Retinal pigment epithelial cell (primary cell): ENCODE results near the gene SART3.

Experiments used
- DNase-seq: peaks from one replicate; pipeline ENCODE4 v3.0.0-alpha.2; 2010; ENCODE audit warnings: low read depth
- H3K4me3 ChIP-seq: 2 replicates; pipeline ENCODE4 v1.5.1; 2011; ENCODE audit warnings: mild to moderate bottlenecking, low read length, control low read depth, moderate library complexity
- TF ChIP-seq, protein P1 (sequence below): conservative IDR thresholded peaks from 2 replicates; pipeline ENCODE4 v1.5.1; 2011; ENCODE audit warnings: low read depth, low read length, control low read depth, inconsistent platforms

SART3 gene

DNA sequence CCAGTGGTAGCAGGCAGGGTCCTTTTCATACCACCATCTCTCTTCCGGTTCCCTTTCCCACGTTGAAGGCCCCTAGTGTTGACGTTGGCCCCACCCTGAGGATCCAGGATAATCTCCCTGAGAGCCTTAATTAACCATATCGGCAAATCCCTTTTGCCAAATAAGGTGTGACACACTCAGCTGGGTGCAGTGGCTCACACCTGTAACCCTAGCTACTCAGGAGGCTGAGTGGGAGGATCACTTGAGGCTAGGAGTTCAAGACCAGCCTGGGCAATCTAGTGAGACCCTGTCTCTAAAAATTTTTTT lies 39.7 kb upstream of the SART3 start:
- TF ChIP-seq, protein P1, sequence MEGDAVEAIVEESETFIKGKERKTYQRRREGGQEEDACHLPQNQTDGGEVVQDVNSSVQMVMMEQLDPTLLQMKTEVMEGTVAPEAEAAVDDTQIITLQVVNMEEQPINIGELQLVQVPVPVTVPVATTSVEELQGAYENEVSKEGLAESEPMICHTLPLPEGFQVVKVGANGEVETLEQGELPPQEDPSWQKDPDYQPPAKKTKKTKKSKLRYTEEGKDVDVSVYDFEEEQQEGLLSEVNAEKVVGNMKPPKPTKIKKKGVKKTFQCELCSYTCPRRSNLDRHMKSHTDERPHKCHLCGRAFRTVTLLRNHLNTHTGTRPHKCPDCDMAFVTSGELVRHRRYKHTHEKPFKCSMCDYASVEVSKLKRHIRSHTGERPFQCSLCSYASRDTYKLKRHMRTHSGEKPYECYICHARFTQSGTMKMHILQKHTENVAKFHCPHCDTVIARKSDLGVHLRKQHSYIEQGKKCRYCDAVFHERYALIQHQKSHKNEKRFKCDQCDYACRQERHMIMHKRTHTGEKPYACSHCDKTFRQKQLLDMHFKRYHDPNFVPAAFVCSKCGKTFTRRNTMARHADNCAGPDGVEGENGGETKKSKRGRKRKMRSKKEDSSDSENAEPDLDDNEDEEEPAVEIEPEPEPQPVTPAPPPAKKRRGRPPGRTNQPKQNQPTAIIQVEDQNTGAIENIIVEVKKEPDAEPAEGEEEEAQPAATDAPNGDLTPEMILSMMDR = no peak
- H3K4me3 ChIP-seq = no peak overlapping the region

DNA sequence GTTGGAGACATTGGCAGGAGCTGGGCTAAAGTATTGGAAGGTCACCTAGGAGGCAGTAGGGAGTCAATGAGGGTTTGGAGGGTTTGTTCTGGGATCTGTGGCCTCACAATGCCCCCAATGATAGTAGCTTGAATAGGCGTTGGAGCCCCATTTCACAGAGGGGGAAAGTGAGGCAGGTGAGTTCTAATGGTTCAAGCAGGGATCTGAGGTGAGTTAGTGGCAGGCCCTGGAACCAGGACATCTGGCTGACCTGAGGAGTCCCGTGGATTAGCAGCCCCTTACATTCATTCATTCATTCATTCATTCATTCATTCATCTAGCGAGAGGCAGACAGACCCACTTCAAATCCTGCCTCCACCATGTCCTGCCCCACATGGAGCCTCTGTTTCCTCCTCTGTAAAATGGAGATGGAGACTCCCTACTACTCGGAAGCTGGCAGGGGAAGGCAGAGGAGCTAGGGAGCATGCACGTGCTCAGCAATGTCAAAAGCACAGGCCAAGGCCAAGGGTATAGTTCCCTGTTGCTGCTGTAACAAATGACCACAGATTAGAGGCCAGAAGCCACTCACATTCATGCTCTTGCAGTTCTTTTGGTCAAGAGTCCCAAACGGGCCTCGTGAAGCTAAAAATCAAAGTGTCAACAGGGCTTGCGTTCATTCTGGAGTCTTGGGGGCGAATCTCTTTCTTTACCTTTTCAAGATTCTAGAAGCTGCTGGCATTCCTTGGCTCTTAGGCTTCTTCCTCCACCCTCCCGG lies 39.2 kb upstream of the SART3 start:
- no peak overlapping the region for H3K4me3 ChIP-seq

More for the DNA sequence above, 39.7 kb upstream of the SART3 start:
- DNase-seq = no peak

DNA sequence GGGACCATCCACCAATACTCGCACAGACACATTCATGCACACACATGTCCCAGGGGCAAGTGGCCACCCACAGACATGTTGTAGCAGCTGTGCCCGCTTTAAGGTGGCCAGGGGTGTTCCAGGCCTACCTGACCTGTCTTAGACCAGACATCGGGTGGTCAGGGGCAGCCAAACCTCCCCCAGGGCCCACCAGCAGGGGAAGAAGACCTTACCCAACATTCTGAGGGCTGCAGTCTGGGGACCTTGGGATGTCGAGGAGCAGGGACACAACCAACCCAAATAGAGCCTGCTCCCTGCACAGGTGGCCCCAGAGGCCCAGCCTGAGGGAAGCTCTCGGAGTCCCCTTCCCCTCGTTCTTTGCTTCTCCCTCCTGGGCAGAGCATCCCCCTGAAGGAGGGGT lies 38.6 kb upstream of the SART3 start:
- DNase-seq = no peak
- TF ChIP-seq, protein P1 = no peak
- no peak overlapping the region for H3K4me3 ChIP-seq

More for the DNA sequence above, 39.2 kb upstream of the SART3 start:
- TF ChIP-seq, protein P1 = no peak
- DNase-seq = no peak

DNA sequence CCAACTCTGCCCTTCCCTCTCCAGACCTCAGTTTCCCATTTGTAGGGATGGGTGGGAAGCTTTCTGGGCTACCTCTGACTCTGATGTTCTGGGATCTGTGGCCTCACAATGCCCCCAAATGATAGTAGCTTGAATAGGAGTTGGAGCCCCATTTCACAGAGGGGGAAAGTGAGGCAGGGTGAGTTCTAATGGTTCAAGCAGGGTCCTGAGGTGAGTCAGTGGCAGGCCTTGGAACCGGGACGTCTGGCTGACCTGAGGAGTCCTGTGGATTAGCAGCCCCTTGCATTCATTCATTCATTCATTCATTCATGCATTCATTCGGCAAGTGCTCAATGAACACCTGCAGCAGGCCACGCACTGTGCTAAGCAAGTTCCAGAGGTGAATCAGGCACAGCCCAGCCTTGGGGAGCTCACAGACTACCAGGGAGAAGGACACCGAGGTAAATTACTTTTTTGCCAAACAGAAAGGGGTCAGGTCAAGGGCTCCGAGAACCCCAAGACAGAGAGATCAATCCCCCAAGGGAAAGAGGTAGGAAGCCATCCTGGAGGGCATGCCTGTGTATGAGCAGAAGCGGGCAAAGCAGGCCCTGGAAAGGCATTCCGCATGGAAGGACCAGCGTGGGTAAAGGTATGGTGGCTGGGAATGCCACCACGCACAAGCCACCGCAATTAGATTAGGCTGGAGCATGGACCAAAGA lies 37.7 kb upstream of the SART3 start:
- DNase-seq = no peak
- H3K4me3 ChIP-seq = no peak overlapping the region
- TF ChIP-seq, protein P1 = no peak

DNA sequence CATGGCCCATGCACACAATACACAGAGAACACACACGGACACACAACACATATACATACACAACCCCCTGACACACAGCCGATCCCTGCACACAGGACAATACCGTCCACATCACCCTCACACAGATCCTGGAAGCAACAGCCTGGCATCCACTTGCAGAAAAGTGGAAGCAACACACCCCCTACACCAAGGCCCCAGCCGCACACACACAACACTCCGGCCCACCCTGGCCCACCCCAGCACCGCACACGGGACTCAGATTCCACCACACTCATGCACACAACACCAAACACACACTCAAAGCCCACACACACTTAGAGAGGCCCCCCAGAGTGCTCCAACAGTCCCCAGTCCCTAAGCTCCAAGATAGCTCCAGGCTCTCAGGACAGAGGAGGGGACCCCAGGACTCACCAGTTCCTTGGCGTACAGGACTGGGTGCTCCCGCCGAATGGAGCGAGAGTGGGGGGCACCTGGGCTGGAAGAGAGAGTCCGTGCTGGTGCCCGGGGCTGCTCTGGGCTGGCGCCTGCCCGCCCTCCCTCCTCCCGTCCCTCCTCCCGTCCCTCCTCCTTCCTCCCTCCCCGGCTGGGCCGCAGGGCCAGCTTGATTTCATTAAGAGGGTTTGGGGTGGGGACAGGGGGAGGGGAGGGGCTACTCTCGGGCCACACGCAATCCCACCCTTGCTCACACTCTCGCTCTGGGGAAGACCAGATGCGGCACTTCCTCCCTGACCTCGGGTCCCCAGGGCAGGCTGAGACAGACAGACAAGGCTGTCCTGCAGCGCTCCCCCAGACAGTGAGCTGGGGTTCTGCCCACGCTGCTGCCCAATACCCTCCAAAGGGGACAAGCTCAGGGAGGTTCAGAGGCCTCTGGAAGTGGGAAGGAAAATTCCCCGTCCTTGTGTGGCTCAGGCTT lies 36.8 kb upstream of the SART3 start, which contains the start of gene TMEM119:
Gene TMEM119 (minus strand): TSS at position 526 of the 913 bp plus-strand sequence. CDS start 5,701 bp downstream, outside the sequence.
- no peak within 1 kb of the TSS for H3K4me3 ChIP-seq
- no peak for DNase-seq
- TF ChIP-seq, protein P1 = no peak

DNA sequence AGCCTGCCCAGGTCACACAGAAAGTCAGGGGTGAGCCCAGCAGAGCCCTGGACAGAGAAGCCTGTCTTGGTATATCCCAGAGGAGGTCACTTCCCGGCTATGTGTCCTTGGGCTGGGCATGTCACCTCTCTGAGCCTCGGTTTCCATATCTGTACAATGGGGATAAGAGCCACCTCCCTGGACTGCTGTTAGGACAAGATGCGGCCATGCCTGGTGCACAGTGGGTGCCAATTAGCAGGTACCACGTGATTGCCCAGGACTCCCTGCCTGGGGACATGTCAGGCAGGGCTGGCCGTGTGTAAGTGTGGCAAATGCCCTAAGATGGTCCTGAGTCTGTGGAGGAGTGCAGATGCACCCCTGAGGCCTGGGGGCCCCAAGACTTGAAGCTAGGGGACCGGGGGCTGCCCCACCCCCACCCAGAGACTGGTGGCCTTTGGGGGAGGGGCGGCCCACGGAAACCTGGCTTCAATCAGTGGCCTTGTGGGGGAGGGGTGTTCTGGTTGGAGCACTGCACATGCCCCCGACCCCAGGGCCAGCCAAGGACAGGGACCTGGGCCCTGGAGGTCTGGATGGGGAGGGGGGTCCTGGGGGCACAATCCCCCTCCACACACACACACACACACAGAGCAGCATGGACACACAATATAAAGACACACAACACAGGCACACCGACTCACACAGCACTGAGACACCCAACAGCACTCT lies 36.0 kb upstream of the SART3 start:
- no peak overlapping the region for H3K4me3 ChIP-seq
- TF ChIP-seq, protein P1 = no peak
- DNase-seq = no peak
